NCI-H2171 (cell line): ENCODE results near the gene NREP.
"Not testable (repeated sequence)": the region's sequence is repeated elsewhere in the genome, so short reads cannot be mapped to it uniquely, and the experiment has no call there.

Experiments used
- DNase-seq: peaks from one replicate; lab custom pipeline; 2025; lab: John Stamatoyannopoulos, UW

The NREP gene

DNA sequence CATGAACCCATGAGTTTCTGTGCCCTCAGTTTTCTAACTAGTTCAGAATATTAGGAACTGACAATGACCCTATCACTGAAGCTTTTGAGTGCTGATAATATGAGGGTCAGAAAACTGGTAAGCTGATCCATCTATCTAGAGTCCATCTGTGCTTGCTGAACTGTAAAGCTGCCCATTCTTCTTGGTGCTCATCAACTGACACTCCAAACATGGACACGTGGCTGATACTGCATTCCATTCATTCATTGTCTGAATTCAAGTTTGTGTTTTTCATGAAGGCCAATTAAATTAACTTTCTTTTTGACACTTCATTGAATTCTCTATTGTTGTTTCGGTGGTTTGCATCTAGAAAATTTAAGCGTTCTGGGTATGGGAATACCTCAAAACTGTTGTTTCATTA lies 17.6 kb downstream of the NREP start:
- no peak for DNase-seq

DNA sequence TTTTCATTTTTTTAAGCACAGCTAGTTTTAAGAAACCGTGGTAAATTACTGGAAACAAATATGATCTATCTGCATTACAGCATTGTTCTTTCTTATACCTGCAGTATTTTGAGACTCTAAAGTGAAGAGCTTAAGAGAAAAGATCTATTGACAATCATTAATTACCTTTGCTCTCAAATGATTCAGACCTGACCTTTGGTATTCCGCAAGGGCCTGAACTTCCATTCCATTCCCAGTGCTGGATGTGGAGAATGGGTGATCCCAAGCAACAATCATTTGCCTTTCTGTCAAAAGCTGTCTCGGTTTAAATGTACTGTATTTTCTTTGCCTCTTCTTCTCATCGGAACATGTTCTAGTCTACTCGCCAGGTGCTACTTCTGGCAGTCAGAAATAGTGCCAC lies 18.9 kb downstream of the NREP start:
- no peak for DNase-seq

DNA sequence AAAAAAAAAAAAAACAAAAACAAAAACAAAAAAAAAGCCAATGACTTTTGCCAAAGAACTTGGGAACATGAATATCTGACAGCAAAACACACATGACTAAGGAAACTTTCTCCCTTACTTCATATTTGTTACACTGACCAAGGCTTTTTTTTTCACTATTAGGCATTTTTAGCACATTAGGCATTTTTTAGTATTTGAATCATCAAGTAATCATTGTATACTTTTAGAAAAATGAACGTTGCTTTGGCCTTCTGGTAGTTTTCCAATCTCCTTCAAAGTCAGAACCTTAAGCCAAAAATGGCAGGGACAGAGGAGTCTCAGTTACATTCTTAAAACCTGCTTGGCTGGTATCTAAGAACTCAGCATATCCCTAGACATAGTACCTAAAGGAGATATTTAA lies 19.3 kb downstream of the NREP start:
- DNase-seq = no peak

DNA sequence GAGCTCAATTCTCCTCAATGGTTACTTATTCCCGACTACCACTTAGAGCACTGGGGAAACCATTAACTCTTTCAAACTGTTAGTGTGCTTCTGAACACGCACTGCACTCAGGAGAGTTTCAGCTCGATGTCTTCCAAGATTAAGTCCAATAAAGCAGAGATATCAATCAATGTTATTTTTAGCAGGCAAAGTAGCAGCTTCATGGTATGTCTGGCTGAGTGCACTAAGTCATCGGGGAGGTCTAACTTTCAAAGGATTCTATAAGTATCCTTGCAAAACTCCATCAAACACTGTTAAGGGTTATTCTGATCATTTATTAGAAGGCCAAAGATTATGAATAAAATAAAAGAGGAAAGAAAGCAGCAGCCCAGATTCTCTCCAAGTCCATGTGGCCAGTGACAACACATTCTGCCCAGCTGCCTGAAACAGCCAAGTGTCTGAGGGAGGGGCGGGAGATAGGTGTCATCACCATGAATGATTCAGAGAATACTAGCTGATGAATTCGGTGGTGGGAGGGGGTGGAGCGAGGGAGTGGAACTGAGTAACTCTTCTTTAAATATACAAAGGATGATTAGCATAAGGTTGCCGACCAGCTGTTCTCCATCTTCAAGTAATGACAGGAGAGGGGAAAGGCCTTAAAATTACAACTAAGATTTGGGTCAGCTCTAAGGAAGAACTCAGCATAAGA lies 21.3 kb downstream of the NREP start:
- DNase-seq = no peak

DNA sequence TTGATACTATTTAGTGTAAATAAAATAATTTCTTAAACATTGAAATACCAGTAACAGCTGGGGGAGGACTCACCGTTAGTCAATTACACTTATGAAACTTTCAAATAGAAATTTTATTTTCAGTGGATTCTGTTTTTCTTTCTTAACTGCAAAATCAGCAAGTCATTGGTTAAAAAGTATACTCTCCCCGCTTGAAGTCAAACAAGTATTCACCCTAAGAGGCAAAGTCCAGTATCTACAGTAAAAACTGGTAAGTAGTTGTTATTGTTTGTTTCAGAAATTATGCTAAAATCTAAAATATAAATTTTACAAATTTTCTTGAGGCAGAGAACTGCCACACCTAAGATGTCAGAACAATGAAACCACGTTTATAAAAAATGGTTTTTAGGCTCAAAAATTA lies 22.4 kb downstream of the NREP start:
- no peak for DNase-seq

DNA sequence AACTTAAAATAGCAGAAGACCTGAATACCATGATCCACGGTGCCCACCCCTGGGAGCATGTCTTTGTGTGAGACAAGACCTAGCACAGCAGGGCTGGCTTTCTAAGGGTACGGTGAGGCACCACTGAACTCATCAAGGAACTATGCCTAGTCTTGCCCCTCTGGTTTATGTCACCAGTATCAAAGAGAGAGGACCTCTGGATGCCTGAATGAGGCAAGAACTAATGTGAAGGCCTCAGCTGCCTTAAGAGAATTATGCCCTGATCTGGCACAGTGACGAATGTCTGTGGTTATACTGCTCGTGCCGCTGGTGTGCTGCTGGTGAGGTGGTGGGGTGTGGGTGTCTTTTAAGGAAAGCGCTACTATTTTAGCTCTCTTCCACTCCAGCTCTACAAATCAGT lies 23.0 kb downstream of the NREP start:
- DNase-seq = no peak

DNA sequence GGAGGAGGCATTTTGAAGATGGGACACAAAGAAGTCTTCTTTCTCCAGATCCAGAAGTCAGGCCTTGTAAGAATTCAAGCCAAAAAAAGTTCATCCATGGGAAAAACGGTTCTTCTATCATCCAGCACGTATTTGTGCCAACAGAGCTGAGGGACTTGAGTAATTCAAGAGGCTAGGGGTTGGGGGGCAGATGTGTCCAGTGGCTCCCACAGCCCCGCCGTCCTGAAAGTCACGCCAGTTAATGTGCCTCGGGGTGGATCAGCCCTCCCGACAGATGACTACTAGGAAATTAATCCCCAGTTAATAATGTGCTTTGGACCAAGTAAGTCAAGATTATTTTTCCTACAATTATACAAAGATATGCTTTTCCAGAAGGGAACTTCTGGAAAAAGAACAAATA lies 23.4 kb downstream of the NREP start:
- DNase-seq = no peak

DNA sequence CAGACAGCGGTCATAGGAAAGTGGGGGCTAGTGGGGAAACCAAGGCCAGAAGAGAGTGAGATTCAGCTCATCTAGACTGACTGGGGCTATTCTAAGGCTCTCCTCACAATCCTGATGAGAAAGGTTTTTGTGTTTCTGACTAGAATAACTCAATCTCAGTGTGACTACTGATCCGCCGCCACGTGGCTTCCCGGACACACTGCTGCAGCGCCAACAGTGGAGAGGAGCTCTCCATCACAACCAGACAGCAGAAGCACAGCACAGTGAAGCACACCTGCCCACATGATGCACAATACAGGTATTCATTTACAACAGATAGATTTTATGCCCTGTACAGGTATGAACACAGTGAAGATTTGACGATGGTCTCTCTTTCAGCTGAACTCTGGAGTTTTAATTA lies 25.4 kb downstream of the NREP start:
- no peak for DNase-seq

DNA sequence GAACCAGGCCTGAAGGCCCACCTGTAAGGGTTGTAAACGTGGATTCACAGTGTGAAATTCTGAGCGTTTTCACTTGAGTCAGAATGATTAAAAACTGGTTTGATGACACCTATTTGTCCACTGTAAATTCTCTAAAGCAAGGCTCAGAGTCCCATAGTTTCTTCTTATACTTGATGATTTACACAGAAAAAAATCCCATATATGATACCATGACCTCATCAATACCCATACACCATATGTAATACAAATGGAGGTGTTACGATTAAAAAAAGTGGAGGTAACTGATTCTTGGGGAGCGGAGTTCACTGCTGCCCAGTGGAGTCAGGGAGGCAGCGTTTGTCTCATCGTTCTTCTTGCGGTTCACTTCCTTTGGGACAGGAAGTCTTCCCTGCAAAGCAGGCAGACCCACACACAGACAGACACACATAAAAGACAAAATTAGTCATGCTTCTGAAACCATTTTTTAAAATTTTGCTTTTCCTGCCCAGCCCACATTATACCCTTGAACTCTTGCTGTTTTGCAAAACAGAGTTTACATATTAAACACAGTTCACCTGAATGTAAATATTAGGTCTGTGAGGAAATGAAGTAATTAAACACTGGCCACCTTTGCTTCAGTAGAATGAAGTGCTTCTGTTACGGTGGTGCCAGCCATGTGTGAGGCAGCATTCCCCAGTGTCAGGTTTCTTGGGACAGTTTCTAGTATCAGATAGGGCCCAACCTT lies 26.2 kb downstream of the NREP start:
- no peak for DNase-seq

DNA sequence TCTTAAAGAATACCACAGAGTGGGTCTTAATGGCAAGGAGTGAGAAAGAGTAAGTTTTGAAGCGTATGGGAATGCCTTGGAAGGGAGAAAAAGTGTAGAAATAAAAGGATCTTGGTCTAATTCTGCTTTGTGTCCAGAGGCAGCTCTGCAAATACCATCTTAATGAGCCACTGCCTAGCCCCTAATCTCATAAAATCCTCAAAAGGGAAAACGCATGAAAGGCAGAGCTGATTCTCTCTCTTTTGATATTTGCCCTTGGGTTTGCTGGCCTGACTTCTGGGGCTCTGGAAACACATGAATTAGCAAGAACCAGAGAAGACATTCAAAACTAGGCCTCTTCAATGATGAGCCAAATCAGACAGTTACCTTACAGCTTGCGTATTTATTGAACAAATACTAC lies 28.1 kb downstream of the NREP start:
- no peak for DNase-seq

DNA sequence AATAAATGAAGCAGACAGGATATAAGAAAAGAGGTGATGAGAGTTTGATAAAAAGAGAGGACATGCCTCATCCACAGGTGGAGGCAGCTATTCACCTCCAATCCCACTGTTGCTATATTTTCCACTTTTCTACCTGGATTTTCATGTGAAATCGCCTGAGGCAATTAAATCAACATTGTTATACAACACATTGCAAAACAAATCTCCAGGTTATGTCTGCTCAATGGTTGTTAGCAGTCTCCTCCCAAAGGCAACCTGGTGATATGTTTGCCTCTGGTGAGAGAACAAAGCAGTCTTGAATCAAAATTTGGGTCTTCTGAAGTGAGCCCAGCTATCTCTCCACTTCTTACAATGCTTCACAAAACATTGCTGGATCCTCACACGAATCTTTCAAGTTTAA lies 30.0 kb downstream of the NREP start:
- DNase-seq = no peak

DNA sequence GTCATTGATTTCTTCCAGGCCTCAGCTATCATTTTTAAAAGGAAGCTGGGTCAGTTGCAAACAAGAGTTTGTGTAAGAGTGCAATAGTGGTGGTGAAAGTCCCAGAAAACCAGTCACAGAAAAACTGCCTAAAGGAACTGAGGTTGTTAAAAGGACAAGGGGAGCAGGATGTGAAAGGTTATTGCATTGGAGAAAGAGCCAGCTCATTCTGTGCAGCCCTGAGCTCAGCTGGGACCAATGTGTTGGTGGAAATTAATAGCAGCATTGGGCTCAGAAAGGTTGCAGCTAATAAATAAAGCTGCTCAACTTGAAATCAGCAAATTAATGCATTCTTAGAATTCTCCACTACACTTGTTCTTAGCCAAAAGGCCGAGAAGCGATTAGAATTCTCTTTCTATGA lies 34.9 kb downstream of the NREP start:
- DNase-seq = no peak

DNA sequence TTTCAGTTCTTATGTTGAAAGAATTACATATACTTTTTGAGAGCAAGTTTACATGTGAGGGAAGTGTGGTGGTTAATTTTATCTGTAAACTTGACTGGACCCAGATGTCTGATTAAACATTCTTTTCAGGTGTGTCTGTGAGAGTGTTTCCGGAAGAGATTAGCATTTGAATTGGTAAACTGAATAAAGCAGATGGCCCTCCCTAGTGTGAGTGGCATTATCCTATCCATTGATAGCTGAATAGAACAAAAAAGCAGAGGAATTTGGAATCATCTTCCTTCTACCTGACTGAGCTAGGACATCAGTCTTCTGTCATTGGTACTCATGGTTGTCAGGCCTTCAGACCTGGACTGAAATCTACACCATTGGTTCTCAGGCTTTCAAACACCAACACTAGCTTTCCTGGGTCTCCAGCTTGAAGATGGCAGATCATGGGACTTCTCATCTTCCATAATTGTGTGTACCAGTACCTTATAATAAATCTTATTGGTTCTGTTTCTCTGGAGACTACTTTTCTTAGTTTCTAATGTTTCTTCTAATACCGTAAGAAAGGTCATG lies 36.6 kb downstream of the NREP start:
- no peak for DNase-seq

DNA sequence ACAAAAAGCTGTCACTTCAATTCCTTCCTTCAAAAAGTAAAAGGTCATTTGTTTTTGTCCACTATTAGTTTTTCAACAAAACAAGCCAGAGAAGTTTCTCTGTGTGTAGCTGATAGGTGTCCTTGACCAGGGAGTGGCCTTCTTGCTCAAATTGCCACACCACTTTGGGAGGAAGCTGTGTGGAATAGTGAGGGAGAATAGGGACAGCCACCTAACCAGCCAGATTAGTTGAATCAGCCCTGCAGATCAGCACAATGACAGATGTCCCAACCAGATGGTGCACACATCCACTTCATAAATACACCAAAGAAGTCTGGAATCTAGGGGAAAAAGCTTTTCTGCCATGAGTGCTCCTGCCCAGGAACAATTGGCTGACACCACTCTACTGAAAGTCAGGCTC lies 37.2 kb downstream of the NREP start:
- DNase-seq = peak; percentile 52

DNA sequence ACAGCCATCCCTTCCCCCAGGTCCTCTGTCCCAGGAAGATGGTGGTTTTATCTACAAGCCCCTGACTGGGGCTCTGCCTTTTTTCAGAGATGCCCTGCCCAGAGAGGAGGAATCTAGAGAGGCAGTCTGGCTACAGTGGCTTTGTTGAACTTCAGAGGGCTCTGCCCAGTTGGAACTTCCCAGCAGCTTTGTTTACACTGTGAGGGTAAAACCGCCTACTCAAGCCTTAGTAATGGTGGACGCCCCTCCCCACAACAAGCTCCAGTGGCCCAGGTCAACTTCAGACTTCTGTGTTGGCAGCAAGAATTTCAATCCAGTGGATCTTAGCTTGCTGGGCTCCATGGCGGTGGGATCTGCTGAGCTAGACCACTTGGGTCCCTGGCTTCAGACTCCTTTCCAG lies 40.2 kb downstream of the NREP start:
- not testable (repeated sequence) for DNase-seq

DNA sequence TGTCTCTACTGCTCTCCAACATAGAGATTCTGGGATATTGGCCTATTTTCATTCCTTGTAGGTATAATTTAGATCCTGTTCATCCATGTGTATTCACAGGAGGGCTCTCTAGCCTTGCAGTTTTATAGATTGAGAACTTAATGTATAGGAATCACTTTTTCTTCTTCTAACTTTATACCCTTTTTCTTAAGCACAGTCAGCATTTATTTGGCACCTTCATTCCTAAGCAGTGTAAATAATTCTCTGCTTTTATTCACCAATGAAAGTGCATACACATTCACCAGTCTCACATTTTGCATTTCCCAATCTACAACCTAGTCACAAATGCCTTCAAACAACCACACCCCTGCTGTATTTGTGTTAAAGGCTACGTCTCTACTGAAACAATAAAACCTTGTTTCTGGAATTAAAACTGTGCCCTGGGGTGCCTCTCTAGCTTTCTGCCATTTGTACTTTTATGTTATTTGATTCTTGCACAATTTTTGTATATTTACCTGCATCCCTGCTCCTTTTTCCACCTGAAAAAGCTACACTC lies 49.3 kb downstream of the NREP start:
- DNase-seq = no peak

DNA sequence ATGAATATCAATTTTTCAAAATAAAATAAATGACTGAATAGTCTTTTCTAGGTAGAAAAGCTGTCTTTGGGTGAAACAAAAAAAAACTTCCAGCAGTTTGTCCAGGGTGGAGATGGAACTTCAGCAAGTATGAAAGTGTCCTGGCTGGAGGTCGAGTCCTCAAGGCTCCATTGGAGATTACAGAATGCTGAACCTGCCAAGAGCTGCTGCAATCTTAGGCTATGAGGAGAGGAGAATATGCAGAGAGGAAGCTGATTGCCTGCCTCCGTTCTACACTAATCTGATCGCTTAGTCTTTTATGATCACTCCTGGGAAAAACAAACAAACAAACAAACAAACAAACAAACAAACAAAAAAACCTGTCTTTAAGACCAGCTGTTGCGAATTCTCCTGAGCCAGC lies 50.6 kb downstream of the NREP start:
- DNase-seq = no peak

DNA sequence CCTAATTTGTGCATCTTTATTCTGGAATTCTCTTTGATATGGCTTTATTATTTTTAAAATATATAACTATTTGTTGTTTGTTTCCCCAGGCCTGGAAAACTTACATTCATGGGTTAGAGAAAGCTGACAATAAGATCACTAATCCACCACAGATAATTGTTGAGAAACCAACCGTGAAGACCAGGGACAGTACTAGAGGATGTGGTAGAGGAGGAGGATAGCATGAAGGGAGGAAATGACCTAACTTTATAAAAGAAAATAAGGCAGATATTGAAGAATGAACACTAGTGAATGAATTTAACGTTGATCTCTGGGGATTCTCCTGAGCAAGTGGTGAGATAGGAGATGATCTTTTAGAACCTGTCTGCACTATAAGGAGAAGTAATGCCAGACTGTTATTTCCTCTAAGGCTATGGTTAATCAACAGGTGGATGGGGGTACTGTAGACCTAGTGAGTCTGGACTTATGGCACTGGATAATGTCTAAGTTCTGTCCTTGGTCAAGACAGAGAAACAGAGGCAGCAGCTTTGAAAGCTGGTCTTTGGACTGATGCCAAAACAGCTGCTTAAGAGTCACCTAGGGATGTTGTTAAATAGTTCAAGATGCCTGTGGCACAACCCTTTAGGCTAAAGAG lies 52.4 kb downstream of the NREP start:
- DNase-seq = no peak

DNA sequence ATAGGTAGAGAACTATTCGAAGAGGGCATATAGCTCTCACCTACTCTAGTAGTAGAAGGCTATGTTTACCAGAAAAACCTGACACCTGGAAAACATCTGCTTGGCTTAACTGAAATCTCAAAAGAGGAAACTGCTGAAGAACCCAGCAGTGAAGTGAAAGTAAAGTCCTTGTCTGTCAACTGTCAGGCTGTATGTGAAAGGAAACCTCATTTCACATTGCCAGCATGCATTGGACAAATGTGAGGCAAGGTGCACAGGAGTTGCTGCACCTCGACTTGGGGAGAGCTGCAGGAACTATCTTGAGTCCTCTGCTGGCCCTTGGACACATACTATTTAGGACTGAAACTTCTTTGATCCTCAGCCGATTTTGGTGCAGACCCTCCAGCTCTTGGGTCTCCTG lies 53.3 kb downstream of the NREP start:
- no peak for DNase-seq

DNA sequence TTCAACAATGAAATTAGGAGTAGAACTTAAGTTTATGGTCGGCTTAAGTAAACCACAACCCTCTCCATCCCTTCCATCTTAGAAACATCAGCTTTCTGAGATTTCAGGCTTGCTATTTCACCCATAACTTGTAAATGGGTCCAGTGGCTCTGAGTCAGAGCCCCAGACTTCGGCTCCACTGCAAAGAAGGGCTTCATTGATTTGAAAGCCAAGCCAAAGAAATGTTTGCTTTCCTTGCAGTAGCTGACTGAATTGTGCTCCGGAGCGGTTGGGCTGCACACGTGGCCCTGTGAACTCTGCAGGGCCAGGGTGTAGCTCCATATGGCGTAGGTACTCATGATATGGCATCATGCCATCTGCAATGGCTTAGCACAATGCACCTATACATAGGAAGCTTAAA lies 57.0 kb downstream of the NREP start:
- DNase-seq = peak; percentile 44

DNA sequence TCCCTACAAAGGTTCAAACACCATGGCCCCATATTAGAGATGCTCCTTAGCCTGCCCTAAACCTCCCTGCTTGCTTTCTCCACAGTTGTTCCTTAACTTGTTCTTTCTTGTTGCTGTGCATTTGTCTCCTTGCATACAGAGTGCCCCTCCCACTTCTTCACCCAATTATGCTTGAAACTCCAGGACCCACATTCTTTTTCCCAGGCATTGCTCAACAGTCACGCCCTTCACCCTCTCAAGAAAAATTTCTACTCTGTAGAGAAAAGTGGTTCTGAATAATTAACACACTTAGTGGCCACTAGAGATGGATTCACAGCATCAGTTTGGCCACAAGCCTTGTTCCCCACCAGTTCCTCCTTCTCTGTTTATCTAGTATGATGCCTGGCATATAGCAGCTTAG lies 57.7 kb downstream of the NREP start:
- DNase-seq = no peak

DNA sequence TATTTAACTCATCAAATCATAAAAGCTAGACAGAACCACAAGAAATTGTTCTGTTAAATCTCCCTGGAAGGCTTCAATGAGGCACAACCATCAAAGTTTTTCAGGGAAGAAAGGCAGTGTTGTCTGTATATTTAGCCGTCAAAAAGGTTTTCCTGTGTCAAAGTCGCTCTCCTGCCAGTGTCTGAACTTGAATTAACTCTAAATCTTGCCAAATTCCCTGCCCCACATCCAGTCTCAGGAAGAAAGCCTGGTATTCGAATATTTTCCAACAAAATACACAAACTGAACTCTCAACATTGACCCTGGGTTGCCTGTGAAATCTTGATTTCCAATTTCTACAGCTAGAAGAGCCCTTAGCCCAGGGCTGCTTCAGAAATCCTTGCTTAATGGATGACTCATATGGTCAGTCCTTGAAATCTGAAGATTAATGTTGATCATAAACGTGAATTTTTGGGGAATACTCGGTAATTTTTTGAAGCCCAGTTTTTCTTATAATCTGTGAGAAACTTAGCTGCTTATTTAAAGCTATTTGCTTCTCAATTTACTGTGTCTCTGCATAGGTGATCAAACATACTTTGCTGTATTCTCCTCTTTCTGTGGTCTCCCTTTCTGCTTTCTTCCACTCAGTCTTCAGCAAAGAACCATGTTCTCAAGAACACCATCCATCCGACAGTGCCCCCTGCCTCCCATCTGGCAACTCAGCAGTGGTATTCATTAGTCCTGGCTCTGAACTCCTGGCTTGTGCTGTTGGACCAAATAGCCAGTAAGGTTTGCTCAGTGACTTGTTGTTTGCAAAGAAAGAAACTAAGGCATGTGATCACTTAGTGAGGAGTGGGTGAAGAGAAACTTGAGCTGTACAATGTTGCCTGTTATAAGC lies 58.9 kb downstream of the NREP start:
- DNase-seq = no peak
